GM21576 (cell line): ENCODE data around the gene ZNF574.
A peak's percentile ranks its signal among the peaks of the same experiment; 100 is the strongest.
"Not testable (repeated sequence)": the region's sequence is repeated elsewhere in the genome, so short reads cannot be mapped to it uniquely, and the experiment has no call there.

Experiments used
- ATAC-seq: cut with Tn5 transposase; IDR thresholded peaks from one replicate; pipeline ENCODE4 v1.9.1; 2021; ENCODE audit warnings: mild to moderate bottlenecking, moderate library complexity; ENCODE audit not compliant: unreplicated experiment

The ZNF574 gene

DNA sequence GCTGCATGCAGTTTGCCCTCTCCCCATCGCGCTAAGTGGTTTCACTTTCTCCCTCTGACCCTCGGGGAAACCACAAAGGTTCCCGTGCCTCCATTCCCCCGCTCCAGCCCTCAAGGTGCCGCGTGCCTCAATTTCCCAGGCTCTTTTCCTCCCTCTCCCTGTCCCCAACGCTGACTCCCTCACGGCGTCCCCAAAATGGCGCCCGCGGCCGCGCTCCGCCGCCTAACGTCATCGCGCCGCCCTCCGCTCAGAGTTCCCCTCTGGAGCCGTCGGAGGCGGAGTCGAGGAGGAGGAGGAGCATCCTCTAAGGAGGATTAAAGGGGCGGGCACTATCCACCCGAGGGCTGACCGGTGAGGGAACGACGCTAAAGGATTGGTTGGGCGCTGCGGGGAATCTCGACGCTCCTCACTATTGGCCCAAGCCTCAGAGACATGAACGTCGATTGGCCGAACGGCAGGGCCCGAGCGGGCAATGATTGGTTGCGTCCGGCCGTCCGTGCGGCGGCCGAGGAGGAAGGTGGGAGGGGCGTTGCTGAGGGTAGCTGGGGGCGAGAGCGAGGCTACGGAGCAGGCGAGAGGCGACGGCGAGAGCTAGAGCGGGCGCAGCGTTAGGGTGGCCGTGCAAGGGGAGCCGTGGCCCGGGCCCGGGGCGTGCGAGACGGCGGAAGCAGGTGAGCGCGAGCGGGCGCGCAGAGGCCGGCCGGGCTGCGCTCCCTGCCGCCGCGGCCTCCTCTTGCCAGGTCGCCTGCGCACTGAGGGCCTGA, at the start of gene ZNF574:
Gene ZNF574 (plus strand): TSS at position 551 of the 764 bp plus-strand sequence. CDS start 2,441 bp downstream, outside the sequence.
- ATAC-seq: peak; percentile 91

- ATAC-seq: no peak
Measured at GRCh38 chr19:42028304-42029216, 47.4 kb upstream of the ZNF574 start.

DNA sequence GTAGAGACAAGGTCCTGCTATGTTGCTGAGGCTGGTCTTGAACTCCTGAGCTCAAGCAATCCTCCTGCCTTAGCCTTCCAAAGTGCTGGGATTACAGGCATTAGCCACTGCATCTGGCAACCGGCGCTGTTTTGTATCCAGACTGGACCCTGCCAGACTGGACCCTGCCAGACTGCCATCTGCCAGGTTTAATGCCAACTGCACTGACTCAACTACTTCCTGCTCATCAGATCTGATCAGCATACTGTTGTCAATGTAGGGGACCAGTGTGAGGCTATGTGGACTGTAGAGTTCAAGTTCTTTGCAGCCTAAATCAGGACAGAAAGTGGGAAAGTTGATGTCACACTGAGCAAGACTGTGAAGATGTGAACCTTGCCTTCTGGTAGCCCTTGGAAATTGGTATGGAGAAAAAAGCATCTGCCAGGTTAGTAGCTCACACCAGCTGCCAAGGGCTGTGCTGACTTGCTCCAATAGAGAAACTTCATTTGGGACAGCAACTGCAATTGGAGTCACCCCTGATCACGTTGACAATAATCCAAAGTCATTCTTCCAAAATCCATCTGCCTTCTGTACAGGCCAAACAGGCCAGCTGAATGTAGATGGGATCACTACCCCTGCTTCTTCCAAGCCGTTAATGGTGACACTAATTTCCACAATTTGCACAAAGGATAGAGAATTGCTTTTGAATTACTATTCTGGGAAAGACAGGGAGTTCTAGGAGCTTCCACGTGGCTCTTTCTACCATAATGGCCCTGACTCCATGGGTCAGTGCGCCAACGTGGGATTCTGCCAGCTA, 45.1 kb upstream of the ZNF574 start:
- no peak for ATAC-seq

DNA sequence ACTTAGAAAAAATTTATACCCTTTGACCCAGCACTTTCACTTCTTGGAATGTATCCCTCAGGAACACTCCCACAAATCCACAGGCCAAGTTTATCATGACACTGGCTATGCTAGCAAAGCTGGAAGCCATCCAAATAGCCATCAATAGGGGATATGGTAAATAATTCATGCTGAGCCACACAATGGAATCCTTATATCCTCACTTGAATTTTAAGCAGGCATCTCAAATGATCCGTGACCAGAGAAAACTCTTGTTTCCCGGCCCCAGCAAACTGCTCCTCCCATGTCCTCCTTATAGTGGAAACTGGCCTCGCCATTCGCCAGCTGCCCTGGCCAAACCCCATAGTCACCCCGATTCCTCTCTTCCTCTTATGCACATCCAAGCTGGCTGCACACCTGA, 43.5 kb upstream of the ZNF574 start:
- no peak for ATAC-seq

- ATAC-seq: no peak
Measured at GRCh38 chr19:42033413-42033812, 42.6 kb upstream of the ZNF574 start.

DNA sequence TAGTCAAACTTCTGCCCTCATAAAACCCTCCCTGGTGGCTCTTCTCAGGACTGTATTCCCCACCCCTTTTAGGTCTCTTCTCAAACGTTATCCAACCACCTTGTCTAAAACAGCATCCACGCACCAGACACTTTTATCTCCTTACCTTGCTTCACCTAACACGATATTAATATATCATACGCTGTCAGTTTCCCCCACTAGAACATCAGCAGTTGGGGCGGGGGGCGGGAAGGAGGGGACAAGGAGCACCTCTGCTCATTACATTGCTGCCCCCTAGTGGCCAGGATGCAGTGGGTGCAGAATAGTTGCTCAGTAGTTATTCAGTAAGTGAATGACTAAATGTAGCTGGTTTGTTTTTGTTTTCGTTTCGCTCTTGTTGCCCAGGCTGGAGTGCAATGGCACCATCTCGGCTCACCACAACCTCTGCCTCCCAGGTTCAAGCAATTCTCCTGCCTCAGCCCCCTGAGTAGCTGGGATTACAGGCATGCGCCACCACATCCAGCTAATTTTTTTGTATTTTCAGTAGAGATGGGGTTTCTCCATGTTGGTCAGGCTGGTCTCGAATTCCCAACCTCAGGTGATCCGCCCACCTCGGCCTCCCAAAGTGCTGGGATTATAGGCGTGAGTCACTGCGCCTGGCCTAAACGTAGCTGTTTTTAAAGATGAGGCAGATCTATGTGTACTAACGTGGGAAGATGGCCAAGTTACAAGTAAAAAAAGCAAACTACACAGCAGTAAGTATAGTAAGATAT, 41.1 kb upstream of the ZNF574 start:
- not testable (repeated sequence) for ATAC-seq

GRCh38 chr19:42037649-42038048, 38.3 kb upstream of the ZNF574 start:
- no peak for ATAC-seq

DNA sequence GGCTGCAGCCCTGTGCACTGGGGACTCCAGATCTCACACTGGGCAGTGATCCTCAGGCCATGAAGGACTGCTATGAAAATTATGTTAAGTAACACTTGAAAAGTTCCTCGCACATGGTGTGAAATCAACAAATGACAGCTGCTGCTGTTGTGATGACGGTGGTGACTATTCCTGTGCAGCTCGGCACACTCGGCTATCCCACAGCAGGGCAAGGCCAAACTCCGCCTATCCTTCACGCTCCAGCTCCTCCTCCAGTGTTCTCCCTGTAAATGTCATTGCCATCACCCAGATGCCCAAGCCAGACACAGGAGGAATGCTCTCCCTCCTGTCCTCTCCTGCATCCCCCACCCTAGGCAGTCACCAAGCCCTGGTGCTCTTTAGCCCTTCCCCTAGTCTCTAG, 37.3 kb upstream of the ZNF574 start:
- ATAC-seq: no peak

GRCh38 chr19:42040031-42040430, 35.9 kb upstream of the ZNF574 start:
- no peak for ATAC-seq

- not testable (repeated sequence) for ATAC-seq
Measured at GRCh38 chr19:42040491-42040890, 35.5 kb upstream of the ZNF574 start.

- ATAC-seq: no peak
Measured at GRCh38 chr19:42042455-42043170, 33.4 kb upstream of the ZNF574 start.

- ATAC-seq: no peak
Measured at GRCh38 chr19:42045575-42045974, 30.4 kb upstream of the ZNF574 start.

- no peak for ATAC-seq
Measured at GRCh38 chr19:42048992-42049391, 27.0 kb upstream of the ZNF574 start.

- no peak for ATAC-seq
Measured at GRCh38 chr19:42051166-42052115, 24.5 kb upstream of the ZNF574 start.

- ATAC-seq: no peak
Measured at GRCh38 chr19:42052241-42052863, 23.6 kb upstream of the ZNF574 start.

DNA sequence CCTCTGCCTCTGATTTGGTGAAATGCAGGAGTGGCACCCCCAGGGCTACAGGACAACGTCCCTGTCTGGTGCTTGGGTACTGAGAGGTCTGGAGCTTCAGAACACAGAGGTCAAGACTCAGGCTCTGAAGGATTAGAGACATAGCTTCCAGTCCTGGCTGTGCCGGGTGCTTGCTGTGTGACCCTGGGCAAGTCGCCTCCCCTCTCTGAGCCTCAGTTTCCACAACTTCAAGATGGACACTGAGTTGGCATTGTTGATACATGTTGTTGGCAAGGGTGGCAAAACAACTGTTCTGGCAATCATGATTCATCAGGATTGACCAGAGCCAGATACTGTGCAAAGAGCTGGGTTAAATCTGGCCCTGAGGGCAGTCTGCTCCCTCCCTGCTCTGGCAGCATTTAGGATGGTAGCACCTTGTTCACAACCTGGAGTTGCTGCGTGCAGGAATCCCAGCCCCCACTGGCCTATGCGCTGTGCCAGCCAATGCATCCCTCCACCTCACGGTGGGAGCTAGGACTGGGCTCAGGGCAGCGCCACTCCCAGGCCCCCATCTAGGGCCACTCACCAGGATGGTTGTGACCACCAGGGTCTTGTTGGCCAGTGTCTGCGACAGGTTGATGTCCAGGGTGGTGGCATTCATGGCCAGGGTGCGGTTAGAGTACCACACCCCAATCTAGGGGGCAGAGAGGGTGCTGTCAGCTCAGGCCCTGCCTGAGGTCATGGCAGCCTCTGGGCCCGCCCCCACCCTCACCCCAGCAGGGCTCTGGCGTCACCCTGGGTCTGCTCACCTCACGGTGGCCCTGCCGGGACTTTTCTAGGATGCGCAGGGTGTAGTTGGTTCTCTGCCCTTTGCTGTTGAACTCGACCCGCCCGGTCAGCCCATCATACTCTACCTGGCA, 22.7 kb upstream of the ZNF574 start:
- ATAC-seq: no peak

GRCh38 chr19:42054205-42054604, 21.8 kb upstream of the ZNF574 start:
- ATAC-seq: no peak
